Measurements from ENCODE around the gene LTF.
"Not testable (repeated sequence)": the region's sequence is repeated elsewhere in the genome, so short reads cannot be mapped to it uniquely, and the experiment has no call there.

LTF gene

GRCh38 chr3:46429671-46430070, 35.0 kb downstream of the LTF start:
- intact Hi-C loops (cut with DNase I; ENCODE audit: low total_unique reads) = no loop called here
- Histone ChIP-seq H3K27ac (no peak overlapping the region), H3K4me1 (no peaks in the 10 kb centered on the region), H3K36me3 (no peaks in the 10 kb centered on the region), H3K27me3 (no peaks in the 10 kb centered on the region), H3K4me3 (no peak overlapping the region), H3K9me3 (no peaks in the 10 kb centered on the region)
- no peak for DNase-seq
- TF ChIP-seq CTCF (IDR thresholded peaks at IDR 0.05) = no peak

GRCh38 chr3:46429250-46429649, 35.5 kb downstream of the LTF start:
- no peaks in the 10 kb centered on the region for H3K36me3 ChIP-seq
- H3K9me3 ChIP-seq = no peaks in the 10 kb centered on the region
- H3K27me3 ChIP-seq = no peaks in the 10 kb centered on the region
- no peak for TF ChIP-seq CTCF (IDR thresholded peaks at IDR 0.05)
- H3K27ac ChIP-seq = no peak overlapping the region
- no peak for DNase-seq
- H3K4me1 ChIP-seq = no peaks in the 10 kb centered on the region
- intact Hi-C loops (cut with DNase I; ENCODE audit: low total_unique reads) = no loop called here
- no peak overlapping the region for H3K4me3 ChIP-seq

GRCh38 chr3:46427916-46428833, 36.5 kb downstream of the LTF start:
- Histone ChIP-seq H3K27ac (no peak overlapping the region), H3K4me3 (no peak overlapping the region), H3K4me1 (no peaks in the 10 kb centered on the region), H3K36me3 (no peaks in the 10 kb centered on the region), H3K9me3 (no peaks in the 10 kb centered on the region), H3K27me3 (no peaks in the 10 kb centered on the region)
- DNase-seq = no peak
- no peak for TF ChIP-seq CTCF (IDR thresholded peaks at IDR 0.05)
- intact Hi-C loops (cut with DNase I; ENCODE audit: low total_unique reads) = no loop called here

GRCh38 chr3:46427404-46427803, 37.3 kb downstream of the LTF start:
- DNase-seq; H3K9me3 ChIP-seq; H3K4me1 ChIP-seq; H3K27ac ChIP-seq; H3K4me3 ChIP-seq; H3K27me3 ChIP-seq; H3K36me3 ChIP-seq; intact Hi-C loops (cut with DNase I; ENCODE audit: low total_unique reads): not testable (repeated sequence)

- intact Hi-C loops (cut with DNase I; ENCODE audit: low total_unique reads) = not testable (repeated sequence)
Measured at GRCh38 chr3:46426476-46426875, 38.2 kb downstream of the LTF start.

GRCh38 chr3:46423588-46423987, 41.1 kb downstream of the LTF start:
- DNase-seq = no peak
- Histone ChIP-seq H3K9me3 (no peaks in the 10 kb centered on the region), H3K4me1 (no peaks in the 10 kb centered on the region), H3K36me3 (no peaks in the 10 kb centered on the region), H3K4me3 (no peak overlapping the region), H3K27me3 (no peaks in the 10 kb centered on the region), H3K27ac (no peak overlapping the region)
- no peak for TF ChIP-seq CTCF (IDR thresholded peaks at IDR 0.05)
- intact Hi-C loops (cut with DNase I; ENCODE audit: low total_unique reads) = no loop called here

More at GRCh38 chr3:46426476-46426875, 38.2 kb downstream of the LTF start:
- H3K4me1 ChIP-seq, H3K36me3 ChIP-seq, DNase-seq, H3K27me3 ChIP-seq, H3K9me3 ChIP-seq, H3K4me3 ChIP-seq, H3K27ac ChIP-seq: not testable (repeated sequence)
